Esophagus muscularis mucosa (tissue), 4 donors: ENCODE data around the gene INPP5B.

ENCODE experiments used
- EP300 ChIP-seq: sonication (generic); formaldehyde crosslinking; IDR thresholded peaks from one replicate; pipeline ENCODE4 v1.6.1; 2017; ENCODE audit warnings: antibody characterized with exemption
- POLR2A ChIP-seq: fragments of 450-650 bp; IDR thresholded peaks from one replicate; pipeline ENCODE4 v1.6.1; 2017; ENCODE audit warnings: antibody characterized with exemption, moderate library complexity, mild to moderate bottlenecking, low read depth
- POLR2AphosphoS5 ChIP-seq, 2 donors: sonication (generic); formaldehyde crosslinking; IDR thresholded peaks; one replicate each; pipeline ENCODE4 v1.6.1; 2017; ENCODE audit warnings: antibody characterized with exemption in 2 of 2
- TF ChIP-seq, protein P1 (sequence below), 3 experiments: fragments of 200-600 bp in 2 of 3; fragments of 450-650 bp in 1 of 3; sonication (generic) in 2 of 3; IDR thresholded peaks; one replicate each; pipeline ENCODE4 v1.5.1; 2017 to 2019; ENCODE audit warnings: antibody characterized with exemption in 3 of 3, mild to moderate bottlenecking in 2 of 3, moderate library complexity in 1 of 3

- TF ChIP-seq, protein P1, sequence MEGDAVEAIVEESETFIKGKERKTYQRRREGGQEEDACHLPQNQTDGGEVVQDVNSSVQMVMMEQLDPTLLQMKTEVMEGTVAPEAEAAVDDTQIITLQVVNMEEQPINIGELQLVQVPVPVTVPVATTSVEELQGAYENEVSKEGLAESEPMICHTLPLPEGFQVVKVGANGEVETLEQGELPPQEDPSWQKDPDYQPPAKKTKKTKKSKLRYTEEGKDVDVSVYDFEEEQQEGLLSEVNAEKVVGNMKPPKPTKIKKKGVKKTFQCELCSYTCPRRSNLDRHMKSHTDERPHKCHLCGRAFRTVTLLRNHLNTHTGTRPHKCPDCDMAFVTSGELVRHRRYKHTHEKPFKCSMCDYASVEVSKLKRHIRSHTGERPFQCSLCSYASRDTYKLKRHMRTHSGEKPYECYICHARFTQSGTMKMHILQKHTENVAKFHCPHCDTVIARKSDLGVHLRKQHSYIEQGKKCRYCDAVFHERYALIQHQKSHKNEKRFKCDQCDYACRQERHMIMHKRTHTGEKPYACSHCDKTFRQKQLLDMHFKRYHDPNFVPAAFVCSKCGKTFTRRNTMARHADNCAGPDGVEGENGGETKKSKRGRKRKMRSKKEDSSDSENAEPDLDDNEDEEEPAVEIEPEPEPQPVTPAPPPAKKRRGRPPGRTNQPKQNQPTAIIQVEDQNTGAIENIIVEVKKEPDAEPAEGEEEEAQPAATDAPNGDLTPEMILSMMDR (IDR thresholded peaks at IDR 0.05): no peak
- TF ChIP-seq POLR2A: no peak
- no peak for TF ChIP-seq POLR2AphosphoS5 (IDR thresholded peaks at IDR 0.05)
- TF ChIP-seq EP300: no peak
These were observed 58.7 kb downstream of the INPP5B start for GRCh38 chr1:37888022-37888700.
